ENCODE results near the gene COASY. TPM values are rescaled to one million over a fixed set of nuclear protein-coding genes. Genes with fewer than 3 reads are reported as not detected.

COASY gene
- total RNA-seq, 3 donors from 2014 or later (not counting 1 experiment from before 2014, with no cell fraction given): 61.1 to 67.8 (median 62.3) TPM

- ATAC-seq (no peak), DNase-seq (no peak)
- Histone ChIP-seq H3K27ac (ENCODE audit: low read length) (no peak overlapping the region), H3K4me3 (ENCODE audit: low read length) (no peak overlapping the region), H3K9me3 (ENCODE audit: control insufficient read depth, insufficient read depth, low read length) (no peaks in the 10 kb centered on the region), H3K27me3 (ENCODE audit: control insufficient read depth, insufficient read depth, low read length) (no peaks in the 10 kb centered on the region), H3K4me1 (ENCODE audit: control insufficient read depth, insufficient read depth, low read length) (peaks cover 17% of the 10 kb centered on the region), H3K36me3 (ENCODE audit: control insufficient read depth, insufficient read depth, low read length) (peaks cover 30% of the 10 kb centered on the region)
- Mint-ChIP-seq H3K4me1 (peaks cover 22 to 27% of the 10 kb centered on the region in 2 donors), H3K27ac (no peak overlapping the region), H3K27me3 (ENCODE audit: low read depth in 2 of 2) (no peaks in the 10 kb centered on the region), H3K9me3 (no peaks in the 10 kb centered on the region), H3K4me3 (no peak overlapping the region), H3K36me3 (no peaks in the 10 kb centered on the region)
- TF ChIP-seq CTCF (IDR thresholded peaks at IDR 0.05): no peak
- intact Hi-C loops (cut with micrococcal nuclease): no loop called here
- WGBS (ENCODE audit: insufficient coverage): 99% methylated on average over 4 of the region's 4 CpGs
Measured at GRCh38 chr17:42612013-42612412, 50.1 kb downstream of the COASY start.

- Histone ChIP-seq H3K4me3 (ENCODE audit: low read length) (no peak overlapping the region), H3K27me3 (ENCODE audit: control insufficient read depth, insufficient read depth, low read length) (no peaks in the 10 kb centered on the region), H3K36me3 (ENCODE audit: control insufficient read depth, insufficient read depth, low read length) (peaks cover 30% of the 10 kb centered on the region), H3K9me3 (ENCODE audit: control insufficient read depth, insufficient read depth, low read length) (no peaks in the 10 kb centered on the region), H3K4me1 (ENCODE audit: control insufficient read depth, insufficient read depth, low read length) (peaks cover 21% of the 10 kb centered on the region), H3K27ac (ENCODE audit: low read length) (no peak overlapping the region)
- TF ChIP-seq CTCF (IDR thresholded peaks at IDR 0.05): no peak
- no peak overlapping the region for H3K4me3 Mint-ChIP-seq
- H3K27ac Mint-ChIP-seq: no peak overlapping the region
- no peaks in the 10 kb centered on the region for H3K27me3 Mint-ChIP-seq (ENCODE audit: low read depth in 2 of 2)
- no peak for DNase-seq
- intact Hi-C loops (cut with micrococcal nuclease): no loop called here
- H3K9me3 Mint-ChIP-seq: no peaks in the 10 kb centered on the region
- 97% methylated on average over 15 of the region's 17 CpGs for WGBS (ENCODE audit: insufficient coverage)
- no peaks in the 10 kb centered on the region for H3K36me3 Mint-ChIP-seq
- peaks cover 17 to 18% of the 10 kb centered on the region in 2 donors for H3K4me1 Mint-ChIP-seq
- ATAC-seq: no peak
Measured at GRCh38 chr17:42613699-42614295, 51.8 kb downstream of the COASY start.

Other genes with a start within 250 kb of the COASY start
- 100 to 1,000 TPM; 190 to 246 (median 206) TPM for gene STAT3, start 173.7 kb upstream of the COASY start, total RNA-seq
- gene CAVIN1, start 138.9 kb upstream of the COASY start, total RNA-seq: under 1 TPM in 2 of 3 donors, not detected in 1; 0.11 to 0.20 TPM
- gene ATP6V0A1, start 103.3 kb upstream of the COASY start, total RNA-seq: 10 to 100 TPM in 1 of 3 donors, 1 to 10 TPM in 2; 4.8 to 33.5 (median 7.5) TPM
- 10 to 100 TPM; 34.8 to 44.3 (median 36.4) TPM for gene NAGLU, start 25.9 kb upstream of the COASY start, total RNA-seq
- 1 to 10 TPM in 2 of 3 donors, under 1 TPM in 1; 0.68 to 1.6 (median 1.2) TPM for gene HSD17B1, start 9.2 kb upstream of the COASY start, total RNA-seq
- gene MLX, start 5.0 kb downstream of the COASY start, total RNA-seq: 10 to 100 TPM; 38.9 to 58.2 (median 42.6) TPM
- 1 to 10 TPM; 5.0 to 6.2 (median 5.7) TPM for gene PSMC3IP, start 15.6 kb downstream of the COASY start, total RNA-seq
- gene RETREG3, start 47.2 kb downstream of the COASY start, total RNA-seq: 100 to 1,000 TPM in 2 of 3 donors, 10 to 100 TPM in 1; 76.0 to 114 (median 101) TPM
- gene TUBG1, start 47.5 kb downstream of the COASY start, total RNA-seq: 10 to 100 TPM in 2 of 3 donors, 1 to 10 TPM in 1; 9.7 to 16.5 (median 13.0) TPM
- 10 to 100 TPM in 1 of 3 donors, 1 to 10 TPM in 2; 7.8 to 14.2 (median 9.6) TPM for gene TUBG2, start 97.1 kb downstream of the COASY start, total RNA-seq
- 1 to 10 TPM in 1 of 3 donors, under 1 TPM in 2; 0.14 to 1.8 (median 0.26) TPM for gene PLEKHH3, start 114.8 kb downstream of the COASY start, total RNA-seq
- 1 to 10 TPM; 1.2 to 2.6 (median 1.2) TPM for gene CCR10, start 119.7 kb downstream of the COASY start, total RNA-seq
- gene CNTNAP1, start 120.4 kb downstream of the COASY start, total RNA-seq: under 1 TPM; 0.33 to 0.85 (median 0.39) TPM
- gene EZH1, start 182.9 kb downstream of the COASY start, total RNA-seq: 10 to 100 TPM; 68.8 to 92.7 (median 74.1) TPM
- gene RAMP2, start 199.1 kb downstream of the COASY start, total RNA-seq: not detected
- 10 to 100 TPM; 39.9 to 46.4 (median 41.5) TPM for gene VPS25, start 211.3 kb downstream of the COASY start, total RNA-seq
- under 1 TPM in 2 of 3 donors, not detected in 1; 0.09 to 0.13 TPM for gene WNK4, start 218.5 kb downstream of the COASY start, total RNA-seq
- 10 to 100 TPM; 12.9 to 19.3 (median 13.1) TPM for gene COA3, start 236.6 kb downstream of the COASY start, total RNA-seq
- gene CNTD1, start 236.7 kb downstream of the COASY start, total RNA-seq: not detected

All from natural killer cell (primary cell).